Keratinocyte (primary cell): ENCODE data around the gene C5orf34.

Experiments
- CTCF ChIP-seq, 3 experiments: IDR thresholded peaks in 1 of 3; conservative IDR thresholded peaks in 1 of 3; optimal IDR thresholded peaks in 1 of 3; 2 replicates in 2 of 3; 3 replicates in 1 of 3; pipeline versions ENCODE3 to v1.5.1; 2011; ENCODE audit warnings: low read length in 3 of 3, mild to moderate bottlenecking in 3 of 3, moderate library complexity in 2 of 3, control low read depth in 1 of 3, inconsistent platforms in 1 of 3; ENCODE audit not compliant: insufficient read depth in 2 of 3; ENCODE audit errors: extremely low read depth in 1 of 3
- EZH2 ChIP-seq: IDR thresholded peaks from one replicate; pipeline ENCODE4 v1.6.1; 2012; ENCODE audit warnings: inconsistent platforms, mild to moderate bottlenecking, low read length, moderate library complexity

- TF ChIP-seq EZH2 (no peak), CTCF (optimal IDR thresholded peaks at IDR 0.05 in 1 of 3, IDR thresholded peaks at IDR 0.05 in 1 of 3, conservative IDR thresholded peaks at IDR 0.05 in 1 of 3; ENCODE audit: extremely low read depth in 1 of 3, insufficient read depth in 2 of 3, low read length in 3 of 3) (no peak)
These were observed 33.4 kb upstream of the C5orf34 start for GRCh38 chr5:43548358-43548757.
